ENCODE results near the gene FGF11.
"Not testable (repeated sequence)": the region's sequence is repeated elsewhere in the genome, so short reads cannot be mapped to it uniquely, and the experiment has no call there.

Gene FGF11

GRCh38 chr17:7466639-7467341 lies 27.5 kb downstream of the FGF11 start:
- DNase-seq (ENCODE audit: low read depth in 2 of 2), result peak; percentile 78 to 92
- no peak overlapping the region for H3K4me3 ChIP-seq (replicated peaks in 1 of 2; ENCODE audit: low read depth in 2 of 2, low read length in 2 of 2)
- no peak for TF ChIP-seq CTCF (IDR thresholded peaks at IDR 0.05; ENCODE audit: low read depth, low read length)

- no peak for TF ChIP-seq CTCF (IDR thresholded peaks at IDR 0.05; ENCODE audit: low read depth, low read length)
- no peak overlapping the region for H3K4me3 ChIP-seq (replicated peaks in 1 of 2; ENCODE audit: low read depth in 2 of 2, low read length in 2 of 2)
- no peak for DNase-seq (ENCODE audit: low read depth in 2 of 2)
Observed at GRCh38 chr17:7467498-7467897, 28.2 kb downstream of the FGF11 start.

GRCh38 chr17:7468290-7468689 lies 29.0 kb downstream of the FGF11 start:
- no peak overlapping the region for H3K4me3 ChIP-seq (replicated peaks in 1 of 2; ENCODE audit: low read depth in 2 of 2, low read length in 2 of 2)
- no peak for TF ChIP-seq CTCF (IDR thresholded peaks at IDR 0.05; ENCODE audit: low read depth, low read length)
- DNase-seq (ENCODE audit: low read depth in 2 of 2), result no peak

GRCh38 chr17:7468804-7469389 lies 29.6 kb downstream of the FGF11 start:
- no peak for TF ChIP-seq CTCF (IDR thresholded peaks at IDR 0.05; ENCODE audit: low read depth, low read length)
- DNase-seq (ENCODE audit: low read depth in 2 of 2), result no peak
- H3K4me3 ChIP-seq (replicated peaks in 1 of 2; ENCODE audit: low read depth in 2 of 2, low read length in 2 of 2), result no peak overlapping the region

GRCh38 chr17:7469843-7470242 lies 30.5 kb downstream of the FGF11 start:
- not testable (repeated sequence) for H3K4me3 ChIP-seq (replicated peaks in 1 of 2; ENCODE audit: low read depth in 2 of 2, low read length in 2 of 2); DNase-seq (ENCODE audit: low read depth in 2 of 2)

GRCh38 chr17:7470457-7470973 lies 31.2 kb downstream of the FGF11 start:
- DNase-seq (ENCODE audit: low read depth in 2 of 2), result not testable (repeated sequence)

GRCh38 chr17:7471729-7472128 lies 32.4 kb downstream of the FGF11 start:
- TF ChIP-seq CTCF (IDR thresholded peaks at IDR 0.05; ENCODE audit: low read depth, low read length), result no peak
- H3K4me3 ChIP-seq (replicated peaks in 1 of 2; ENCODE audit: low read depth in 2 of 2, low read length in 2 of 2), result no peak overlapping the region
- DNase-seq (ENCODE audit: low read depth in 2 of 2), result no peak

More at GRCh38 chr17:7470457-7470973, 31.2 kb downstream of the FGF11 start:
- not testable (repeated sequence) for H3K4me3 ChIP-seq (replicated peaks in 1 of 2; ENCODE audit: low read depth in 2 of 2, low read length in 2 of 2)

- not testable (repeated sequence) for DNase-seq (ENCODE audit: low read depth in 2 of 2); H3K4me3 ChIP-seq (replicated peaks in 1 of 2; ENCODE audit: low read depth in 2 of 2, low read length in 2 of 2)
Observed at GRCh38 chr17:7474767-7475166, 35.5 kb downstream of the FGF11 start.

All from cardiac fibroblast (primary cell).